ENCODE measurements around the gene OXLD1.

DNA sequence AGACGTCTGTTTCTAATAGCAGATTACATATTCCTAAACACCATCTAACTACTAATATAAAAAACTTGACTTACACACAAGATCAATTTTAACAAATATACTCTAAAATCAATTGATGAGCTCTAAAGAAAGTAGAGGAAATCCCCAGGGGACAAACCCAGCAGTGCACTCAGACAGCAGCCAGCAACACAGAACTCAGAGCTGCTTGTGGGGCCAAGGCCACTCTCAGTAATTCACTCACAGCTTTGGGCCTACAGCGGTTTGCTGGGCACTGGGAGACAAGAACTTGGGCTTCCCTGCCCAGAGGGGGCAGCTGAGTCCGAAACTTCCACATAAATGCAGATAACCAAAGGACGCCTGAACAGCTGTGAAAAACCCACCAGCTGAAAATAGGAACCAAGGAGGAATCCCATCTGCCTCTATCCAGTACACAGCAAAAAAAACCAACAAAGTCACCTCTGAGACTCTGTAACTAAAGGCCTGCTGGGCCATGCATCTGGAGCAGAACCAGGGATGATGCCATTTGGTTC lies 50.9 kb downstream of the OXLD1 start:
- TF ChIP-seq, protein P1, sequence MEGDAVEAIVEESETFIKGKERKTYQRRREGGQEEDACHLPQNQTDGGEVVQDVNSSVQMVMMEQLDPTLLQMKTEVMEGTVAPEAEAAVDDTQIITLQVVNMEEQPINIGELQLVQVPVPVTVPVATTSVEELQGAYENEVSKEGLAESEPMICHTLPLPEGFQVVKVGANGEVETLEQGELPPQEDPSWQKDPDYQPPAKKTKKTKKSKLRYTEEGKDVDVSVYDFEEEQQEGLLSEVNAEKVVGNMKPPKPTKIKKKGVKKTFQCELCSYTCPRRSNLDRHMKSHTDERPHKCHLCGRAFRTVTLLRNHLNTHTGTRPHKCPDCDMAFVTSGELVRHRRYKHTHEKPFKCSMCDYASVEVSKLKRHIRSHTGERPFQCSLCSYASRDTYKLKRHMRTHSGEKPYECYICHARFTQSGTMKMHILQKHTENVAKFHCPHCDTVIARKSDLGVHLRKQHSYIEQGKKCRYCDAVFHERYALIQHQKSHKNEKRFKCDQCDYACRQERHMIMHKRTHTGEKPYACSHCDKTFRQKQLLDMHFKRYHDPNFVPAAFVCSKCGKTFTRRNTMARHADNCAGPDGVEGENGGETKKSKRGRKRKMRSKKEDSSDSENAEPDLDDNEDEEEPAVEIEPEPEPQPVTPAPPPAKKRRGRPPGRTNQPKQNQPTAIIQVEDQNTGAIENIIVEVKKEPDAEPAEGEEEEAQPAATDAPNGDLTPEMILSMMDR (IDR thresholded peaks at IDR 0.05): no peak
- TF ChIP-seq POLR2A (IDR thresholded peaks at IDR 0.05): no peak
- TF ChIP-seq EP300 (IDR thresholded peaks at IDR 0.05): no peak
